Measurements from ENCODE around the gene ADA. TPM values are rescaled to one million over a fixed set of nuclear protein-coding genes. Genes with fewer than 3 reads are reported as not detected.
"Not testable (repeated sequence)": the region's sequence is repeated elsewhere in the genome, so short reads cannot be mapped to it uniquely, and the experiment has no call there.

The ADA gene
- polyA plus RNA-seq, 1 donor: 6.0 TPM

DNA sequence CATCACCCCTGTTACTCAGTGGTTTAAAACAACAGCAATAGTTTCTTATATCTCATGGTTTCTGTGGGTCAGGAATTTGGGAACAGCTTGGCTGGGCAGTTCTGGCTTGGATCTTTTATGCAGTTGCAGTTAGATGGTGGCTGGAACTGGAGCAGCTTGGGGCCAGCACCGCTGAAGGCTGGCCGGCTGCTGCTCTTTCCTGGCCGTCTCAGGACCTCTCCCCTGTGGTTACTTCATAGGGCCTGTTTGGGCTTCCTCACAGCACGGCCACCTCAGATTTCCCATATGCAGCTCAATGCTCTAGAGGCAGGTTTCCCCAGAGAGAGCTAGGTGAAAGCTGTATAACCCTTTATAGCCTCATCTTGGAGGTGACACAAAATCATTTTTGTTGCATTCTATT lies 53.6 kb downstream of the ADA start:
- no peak for DNase-seq

DNA sequence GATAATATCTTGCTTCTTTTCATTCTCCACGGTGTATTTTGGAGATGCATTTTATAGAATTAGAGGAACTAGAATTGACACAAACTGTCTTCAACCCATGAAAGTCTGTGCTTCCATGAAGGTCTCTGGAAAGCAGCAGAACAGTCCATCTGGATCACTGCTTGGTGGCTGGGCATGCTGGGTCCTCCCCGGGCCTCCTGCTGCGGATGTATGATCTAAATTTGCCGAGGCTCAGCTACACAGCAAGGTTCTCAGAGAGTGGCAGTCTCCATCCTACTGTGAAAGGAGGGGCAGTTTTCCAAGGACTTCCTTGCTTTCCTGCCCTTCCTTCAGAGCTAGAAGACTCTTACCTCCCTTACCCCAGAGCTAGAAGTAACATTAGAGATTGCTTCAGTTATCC lies 54.0 kb downstream of the ADA start:
- DNase-seq: no peak

DNA sequence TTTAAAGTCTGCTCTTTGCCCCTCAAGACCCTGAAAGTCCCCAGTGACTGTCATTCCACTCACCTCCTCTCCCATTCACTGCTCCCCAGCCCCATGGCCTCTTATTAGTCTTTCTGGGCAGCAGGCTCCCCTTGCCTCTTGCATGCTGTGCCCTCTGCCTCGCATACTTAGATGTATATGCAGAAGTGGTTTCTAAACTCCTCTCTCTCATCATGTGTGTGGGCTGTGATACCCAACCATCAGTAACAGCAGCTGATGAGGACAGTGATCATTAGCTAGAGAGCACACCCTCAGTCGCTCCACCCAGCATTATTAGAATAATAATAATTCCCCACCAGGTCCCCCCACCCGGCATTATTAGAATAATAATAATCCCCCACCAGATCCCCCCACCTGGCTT lies 54.6 kb downstream of the ADA start:
- no peak for DNase-seq

DNA sequence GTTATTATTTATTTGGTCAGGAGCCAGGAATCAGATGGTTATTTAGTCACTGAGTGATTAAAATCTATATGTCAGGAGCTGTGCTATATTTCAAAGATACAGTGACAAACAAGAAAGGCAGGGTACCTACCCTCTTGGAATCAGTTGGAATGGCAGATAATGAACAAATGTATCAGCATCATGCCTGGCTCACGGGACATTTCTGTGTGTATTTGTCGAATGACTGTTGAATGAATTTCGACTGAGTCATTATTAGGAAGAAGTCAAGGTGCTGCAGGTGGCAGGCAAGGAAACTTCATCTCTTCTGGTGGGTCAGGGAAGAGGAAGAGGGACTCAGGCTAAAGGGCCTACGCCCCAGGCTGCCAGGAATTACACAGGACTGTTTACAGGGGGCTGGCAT lies 55.5 kb downstream of the ADA start:
- no peak for DNase-seq

DNA sequence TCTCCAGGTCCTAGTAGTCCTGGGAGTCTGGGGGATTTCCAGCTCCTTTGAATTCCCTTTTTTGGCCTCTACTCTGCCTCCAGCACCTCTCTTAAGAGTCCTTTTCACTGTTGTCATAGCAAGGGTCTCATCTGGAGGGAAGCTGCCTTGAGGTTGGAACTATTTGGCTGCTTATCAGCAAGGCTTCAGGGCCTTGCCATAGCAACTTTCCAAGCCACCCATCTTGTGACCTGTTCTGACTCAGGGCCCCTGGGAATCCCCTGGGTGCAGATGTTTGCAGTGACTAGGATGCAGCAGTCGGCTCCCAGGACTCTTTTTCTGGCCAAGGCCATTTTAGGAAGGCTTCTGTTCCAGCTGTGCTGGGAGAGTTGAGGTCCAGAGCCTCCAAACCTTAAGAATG lies 56.8 kb downstream of the ADA start:
- no peak for DNase-seq

DNA sequence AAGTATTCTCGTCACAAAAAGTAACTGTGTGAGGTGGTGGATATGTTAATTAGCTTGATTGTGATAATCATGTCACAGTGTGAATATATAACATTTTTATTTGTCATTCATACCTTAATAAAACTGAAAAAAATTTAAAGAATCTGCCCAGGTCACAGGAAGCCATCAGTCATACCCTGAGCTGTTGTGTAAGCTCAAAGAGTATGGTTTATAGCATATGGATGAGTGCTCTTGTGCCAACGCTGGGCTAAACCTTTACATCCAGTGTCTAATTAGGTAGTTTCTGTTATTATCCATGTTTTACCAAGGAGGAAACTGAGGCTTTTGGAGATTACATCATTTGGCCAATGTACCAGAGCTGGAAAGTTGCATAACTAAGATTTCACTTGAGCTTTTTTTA lies 57.7 kb downstream of the ADA start:
- no peak for DNase-seq

DNA sequence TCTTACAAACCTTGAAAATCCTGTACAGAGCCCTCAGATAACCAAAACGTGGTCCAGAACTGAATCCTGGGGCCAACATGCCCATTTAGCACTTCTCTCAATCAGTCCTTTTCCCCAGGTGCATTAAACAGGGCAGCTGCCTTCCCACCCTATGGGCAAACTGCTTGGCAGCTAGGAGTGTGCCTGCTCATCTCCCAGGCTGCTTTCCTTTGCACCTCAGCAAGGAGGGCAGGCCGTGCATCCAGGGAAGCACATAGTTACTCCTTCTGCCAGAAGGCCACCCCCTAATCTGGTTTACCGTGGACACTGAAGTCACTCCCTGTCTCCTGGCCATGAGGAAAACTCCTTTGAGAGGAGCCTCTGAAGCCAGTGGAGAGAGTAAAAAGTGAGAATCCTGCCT lies 59.1 kb downstream of the ADA start:
- DNase-seq: no peak

DNA sequence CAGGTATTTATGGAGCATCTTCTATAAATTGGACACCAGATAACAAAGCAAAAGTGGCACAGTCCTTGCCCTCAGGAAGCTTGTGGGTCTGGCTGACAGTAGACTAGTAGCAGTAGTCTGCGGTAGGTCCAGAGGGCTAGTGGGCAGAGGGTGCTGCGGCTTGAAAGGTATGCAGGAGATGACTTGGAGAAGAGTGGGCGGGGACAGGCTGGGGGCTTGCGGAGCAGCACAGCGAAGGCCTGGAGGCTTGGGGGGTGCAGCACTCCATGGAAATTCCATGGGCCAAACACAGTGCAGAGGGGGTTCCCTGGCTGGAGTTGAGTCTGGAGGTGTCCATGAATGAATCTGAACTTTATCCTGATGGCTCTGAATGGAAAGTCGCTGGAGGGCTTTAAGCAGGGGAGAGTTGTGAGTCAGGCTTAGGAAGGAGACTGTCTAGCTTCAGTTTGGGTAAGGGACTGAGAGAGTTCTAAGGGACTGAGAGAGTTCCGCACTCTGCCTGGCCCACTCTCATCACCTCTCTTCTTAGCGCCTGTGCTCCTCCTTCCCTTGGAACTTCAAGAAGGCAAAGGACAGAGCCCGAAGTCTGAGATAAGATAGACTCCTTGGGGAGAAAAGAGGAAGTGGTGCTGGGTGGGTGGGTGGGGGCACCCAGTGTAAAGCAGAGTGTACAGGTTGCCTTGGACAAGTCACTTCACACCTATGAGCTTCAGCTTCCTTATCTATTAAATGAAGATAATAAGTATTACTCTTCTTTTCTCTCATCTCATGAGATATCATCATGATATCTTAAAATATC lies 60.3 kb downstream of the ADA start:
- DNase-seq: no peak

DNA sequence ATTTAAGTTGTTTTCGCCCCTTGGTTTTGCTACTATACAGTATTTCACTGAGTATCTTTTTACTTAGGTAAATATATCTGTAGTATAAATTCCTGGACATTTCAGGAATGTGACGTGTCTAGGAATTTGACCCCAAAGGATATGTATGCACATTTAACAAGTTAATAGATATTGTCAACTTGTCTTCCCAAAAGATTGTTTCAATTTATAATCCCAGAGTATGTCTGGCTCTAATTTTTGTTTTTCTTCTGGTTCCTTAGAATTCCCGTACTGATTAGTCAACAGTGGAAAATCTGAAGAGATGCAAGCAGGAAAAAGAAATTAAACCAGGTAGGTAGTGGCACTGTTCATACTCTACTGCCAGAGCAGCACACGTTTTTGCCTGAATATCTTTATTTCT lies 62.0 kb downstream of the ADA start:
- no peak for DNase-seq

DNA sequence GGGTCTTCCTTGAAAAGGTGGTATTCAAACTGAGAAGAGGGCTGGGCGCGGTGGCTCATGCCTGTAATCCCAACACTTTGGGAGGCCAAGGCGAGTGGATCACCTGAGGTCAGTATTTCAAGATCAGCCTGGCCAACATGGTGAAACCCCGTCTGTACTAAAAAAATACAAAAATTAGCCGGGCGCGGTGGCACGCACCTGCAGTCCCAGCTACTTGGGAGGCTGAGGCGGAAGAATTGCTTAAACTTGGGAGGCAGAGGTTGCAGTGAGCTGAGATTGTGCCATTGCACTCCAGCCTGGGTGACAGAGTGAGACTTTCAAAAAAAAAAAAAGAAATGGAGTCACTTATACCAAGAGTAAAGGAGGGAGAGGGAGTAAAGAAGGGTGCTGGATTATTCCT lies 63.2 kb downstream of the ADA start:
- not testable (repeated sequence) for DNase-seq

DNA sequence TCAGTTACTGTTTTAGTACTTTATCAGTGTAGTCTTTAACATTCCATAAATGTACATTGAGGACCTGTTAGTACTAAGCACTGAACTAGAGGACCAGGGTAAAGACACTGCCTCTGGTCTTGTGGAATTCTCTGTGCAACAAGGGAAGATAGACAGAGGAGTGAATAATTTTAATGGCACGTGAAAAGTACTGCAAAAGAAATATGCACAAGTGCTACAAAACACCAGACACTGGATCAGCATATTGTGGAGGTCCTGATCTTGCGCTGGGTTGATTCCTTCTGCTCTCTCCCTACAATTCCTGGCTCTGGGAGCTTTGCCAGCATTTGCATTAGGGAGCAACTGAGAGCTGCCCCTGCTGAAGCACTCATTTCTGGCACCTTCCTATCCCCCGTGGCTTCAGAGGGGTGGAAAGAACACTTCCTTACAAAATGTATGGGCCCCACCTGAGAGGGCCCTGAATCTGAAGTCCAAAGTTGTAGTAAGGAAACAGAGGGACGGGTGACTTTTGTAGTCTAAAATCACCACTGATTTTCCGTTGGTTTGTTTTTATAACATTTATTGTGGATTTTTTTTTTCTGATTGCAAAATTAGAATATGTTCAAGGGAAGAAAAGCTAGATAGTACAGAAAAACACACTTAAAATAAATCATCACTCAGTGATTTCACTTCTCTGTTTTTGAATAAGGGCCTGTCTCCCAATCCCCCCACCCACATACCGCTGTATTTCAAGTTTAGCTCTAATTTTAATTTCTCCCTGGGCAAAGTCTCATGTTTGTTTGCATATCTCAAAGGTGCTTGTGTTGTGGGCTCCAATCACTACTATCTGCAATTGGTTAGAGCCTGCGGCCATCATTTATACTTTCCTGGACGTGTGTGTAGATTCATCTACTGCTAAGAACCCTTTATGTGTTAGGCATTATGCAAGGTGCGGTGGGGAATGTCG lies 64.2 kb downstream of the ADA start:
- no peak for DNase-seq

DNA sequence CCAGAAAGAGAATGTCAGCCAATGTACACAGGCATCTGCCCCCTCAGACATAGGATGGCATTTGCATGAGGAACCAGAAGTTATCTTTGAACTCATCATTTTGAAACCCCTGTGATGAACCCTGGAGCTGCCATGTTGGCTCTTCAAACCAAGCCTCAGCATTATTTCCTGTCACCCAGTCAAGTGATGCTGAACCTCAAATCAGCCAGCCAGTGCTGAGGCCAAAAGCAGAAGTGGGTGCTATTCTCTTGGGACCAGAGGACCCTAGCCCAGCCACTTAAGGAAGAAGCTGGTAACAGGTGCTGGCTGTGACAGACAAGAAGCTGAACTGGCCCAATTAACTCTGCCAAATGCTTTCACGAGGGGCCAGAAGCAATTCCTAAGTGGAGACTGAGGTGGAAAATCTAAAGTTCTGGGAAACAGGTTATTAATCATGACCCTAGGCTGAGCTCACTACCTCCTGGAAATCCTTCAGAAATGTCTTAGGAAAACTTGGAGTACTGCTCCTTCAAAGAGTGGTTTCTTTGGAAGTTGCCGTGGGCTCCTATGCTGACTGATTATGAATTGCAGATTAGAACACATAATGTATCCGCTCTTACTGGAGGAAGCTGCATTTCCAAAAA lies 65.1 kb downstream of the ADA start:
- no peak for DNase-seq

DNA sequence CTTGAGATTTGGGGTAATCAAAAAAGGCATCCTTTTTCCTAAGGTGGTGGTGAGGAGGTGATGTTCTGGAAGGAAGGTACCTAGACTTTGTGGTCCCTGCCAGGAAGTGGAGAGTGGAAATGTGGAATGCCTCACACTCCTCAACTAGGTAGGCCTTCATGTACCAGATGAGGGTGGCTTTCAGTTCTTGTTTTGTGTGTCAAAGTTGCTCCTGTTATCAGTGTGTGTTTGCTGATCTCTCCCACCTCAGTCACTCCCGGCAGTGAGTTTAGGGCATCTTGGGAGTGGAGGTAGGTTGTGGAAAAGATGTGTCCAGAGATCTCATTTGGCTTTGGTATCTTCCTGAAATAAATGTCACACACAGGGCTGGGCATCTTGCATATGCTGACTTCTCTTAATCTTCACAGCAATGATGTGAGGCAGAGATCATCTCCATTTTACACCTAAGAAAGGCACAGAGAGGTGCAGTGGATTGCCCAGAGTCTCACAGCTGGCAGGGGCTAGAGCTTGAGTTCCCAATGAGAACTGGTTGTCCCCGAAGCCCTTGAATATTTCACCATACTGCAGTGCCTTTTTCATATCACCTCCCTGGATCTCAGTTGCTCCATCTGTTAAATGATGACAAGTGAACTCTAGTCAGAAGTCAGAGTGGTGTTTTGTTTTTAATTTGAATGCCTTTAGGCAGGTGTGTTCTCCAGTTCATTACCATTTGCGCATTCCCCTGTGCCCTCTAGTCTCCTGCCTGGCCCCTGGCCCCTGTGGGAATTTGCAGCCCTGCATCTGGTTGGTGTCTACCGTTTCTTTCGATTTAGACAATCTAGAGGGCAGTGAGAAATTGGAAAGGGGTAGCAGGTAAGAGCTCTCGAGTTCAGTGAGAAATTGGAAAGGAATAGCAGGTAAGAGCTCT lies 66.2 kb downstream of the ADA start:
- DNase-seq: no peak

DNA sequence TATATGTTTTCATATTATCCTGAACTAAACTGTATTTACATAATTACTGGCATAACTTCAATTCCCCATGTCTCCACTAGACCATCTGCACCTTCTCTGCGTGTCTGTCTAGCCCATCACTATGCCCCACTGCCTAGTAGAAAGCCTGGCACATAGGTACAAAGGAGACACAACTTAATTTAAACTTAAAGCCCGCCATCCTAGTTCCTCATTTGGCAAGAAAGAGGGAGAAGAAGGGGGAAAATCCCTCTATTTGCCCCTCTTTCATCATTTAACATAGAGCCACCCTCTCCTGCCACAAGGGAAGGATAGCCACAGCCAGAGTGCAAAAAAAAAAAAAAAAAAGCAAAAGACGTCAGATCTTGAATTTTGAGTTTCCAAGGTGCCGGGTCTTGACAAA lies 67.3 kb downstream of the ADA start:
- no peak for DNase-seq

DNA sequence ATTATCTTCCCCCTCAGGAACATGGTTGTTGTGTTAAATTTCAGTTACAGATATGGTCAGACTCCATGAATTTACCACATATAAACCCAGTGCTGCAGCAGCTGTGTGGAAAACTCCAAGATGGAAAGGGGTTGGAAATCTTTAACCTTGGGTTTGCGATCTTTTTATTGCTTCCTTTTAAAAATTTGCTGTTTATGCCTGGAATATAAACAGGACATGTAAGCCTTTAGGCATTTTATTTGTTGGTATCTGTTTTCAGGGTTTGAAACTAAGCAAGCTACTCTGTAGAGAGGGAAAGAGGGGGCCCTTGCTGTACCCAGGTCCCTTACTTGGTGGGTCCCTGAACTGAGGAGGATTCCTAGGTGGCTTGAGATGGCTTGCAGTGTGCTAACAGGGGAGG lies 68.3 kb downstream of the ADA start:
- no peak for DNase-seq

DNA sequence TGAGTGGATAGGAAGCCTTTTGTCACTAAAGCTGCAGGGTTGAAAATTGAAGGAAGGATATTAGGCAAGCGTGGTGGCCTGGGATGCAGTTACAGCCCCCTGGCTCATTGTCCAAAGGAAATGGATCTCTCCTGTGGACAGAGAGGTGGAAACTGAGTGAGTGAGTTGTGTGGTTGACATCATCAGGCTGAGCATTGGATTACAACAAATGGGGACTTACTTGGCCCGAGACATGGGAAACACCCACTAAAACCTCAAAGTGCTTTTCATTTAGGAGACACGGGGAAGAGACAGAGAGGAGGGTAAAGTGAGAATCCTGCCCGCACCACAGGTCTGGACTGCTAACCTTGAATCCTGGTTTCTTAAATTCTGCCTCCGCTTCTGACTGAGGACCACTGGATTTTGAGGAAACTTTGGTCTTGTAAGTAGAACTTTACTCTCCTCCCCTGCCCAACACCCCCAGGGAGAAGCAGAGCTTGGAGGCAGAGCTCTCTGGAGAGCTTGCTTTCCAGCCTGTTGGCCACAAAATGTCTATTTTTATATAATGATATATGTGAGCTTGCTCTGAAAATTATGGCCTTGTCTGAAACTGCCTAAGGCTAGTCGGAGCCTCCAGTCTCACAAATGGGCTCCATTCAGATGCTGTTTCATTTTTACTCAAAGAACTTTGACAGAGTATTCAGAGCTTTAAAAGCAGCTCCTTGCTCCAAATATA lies 69.0 kb downstream of the ADA start, which contains the start of gene PKIG:
Gene PKIG (plus strand): TSS at position 269 of the 715 bp plus-strand sequence. CDS start 31,978 bp downstream, outside the sequence.
- DNase-seq: peak; percentile 78

DNA sequence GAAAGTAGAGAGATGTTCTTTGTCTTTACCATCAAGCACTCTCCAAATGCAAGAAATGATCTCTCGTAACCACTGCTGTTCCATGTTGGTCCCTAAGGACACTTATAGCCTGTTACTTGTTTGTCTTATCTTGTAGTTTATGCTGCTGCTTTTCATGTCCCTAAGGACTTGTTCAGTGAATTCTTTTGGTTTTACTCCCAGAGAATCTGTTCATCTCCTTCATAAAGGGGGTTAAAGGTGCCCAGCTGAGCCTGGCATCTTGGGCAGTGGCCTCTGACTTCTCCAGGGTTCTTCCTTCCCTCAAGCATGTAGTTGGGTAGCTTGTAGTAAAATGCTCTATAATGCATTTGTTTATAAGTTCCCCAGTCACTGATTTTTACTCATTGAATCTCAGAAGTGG lies 70.0 kb downstream of the ADA start:
- no peak for DNase-seq

DNA sequence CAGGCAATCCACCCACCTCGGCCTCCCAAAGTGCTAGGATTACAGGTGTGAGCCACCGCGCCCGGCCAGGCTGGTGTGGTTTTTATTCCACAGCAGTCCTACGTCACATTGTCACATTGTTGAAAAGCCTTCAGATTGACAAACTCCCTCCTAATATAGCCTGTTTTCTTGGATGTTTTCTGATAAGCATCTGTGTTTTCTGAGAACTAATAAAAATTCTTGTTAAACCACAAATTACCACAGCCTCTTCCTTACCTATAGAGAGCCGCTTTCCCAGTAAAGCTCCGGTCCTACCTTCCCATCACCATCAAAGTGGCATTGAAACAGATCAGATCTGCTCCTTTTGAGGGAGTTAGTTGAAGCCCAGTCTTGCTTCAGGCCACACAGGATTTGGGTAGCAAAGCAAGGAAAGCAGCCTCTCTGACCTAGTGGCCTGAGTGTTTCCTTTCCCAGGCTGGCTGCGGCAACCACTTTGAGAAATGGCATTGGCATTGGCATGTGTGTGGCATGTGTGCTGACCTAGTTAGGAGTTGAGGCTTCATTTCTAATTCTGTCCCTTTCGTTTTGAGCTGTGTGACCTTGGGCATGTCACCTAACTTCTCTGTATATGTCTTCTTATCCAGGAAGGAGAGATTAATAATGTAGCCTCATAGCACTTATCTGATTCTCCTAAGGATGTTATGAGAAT lies 70.8 kb downstream of the ADA start:
- DNase-seq: no peak

DNA sequence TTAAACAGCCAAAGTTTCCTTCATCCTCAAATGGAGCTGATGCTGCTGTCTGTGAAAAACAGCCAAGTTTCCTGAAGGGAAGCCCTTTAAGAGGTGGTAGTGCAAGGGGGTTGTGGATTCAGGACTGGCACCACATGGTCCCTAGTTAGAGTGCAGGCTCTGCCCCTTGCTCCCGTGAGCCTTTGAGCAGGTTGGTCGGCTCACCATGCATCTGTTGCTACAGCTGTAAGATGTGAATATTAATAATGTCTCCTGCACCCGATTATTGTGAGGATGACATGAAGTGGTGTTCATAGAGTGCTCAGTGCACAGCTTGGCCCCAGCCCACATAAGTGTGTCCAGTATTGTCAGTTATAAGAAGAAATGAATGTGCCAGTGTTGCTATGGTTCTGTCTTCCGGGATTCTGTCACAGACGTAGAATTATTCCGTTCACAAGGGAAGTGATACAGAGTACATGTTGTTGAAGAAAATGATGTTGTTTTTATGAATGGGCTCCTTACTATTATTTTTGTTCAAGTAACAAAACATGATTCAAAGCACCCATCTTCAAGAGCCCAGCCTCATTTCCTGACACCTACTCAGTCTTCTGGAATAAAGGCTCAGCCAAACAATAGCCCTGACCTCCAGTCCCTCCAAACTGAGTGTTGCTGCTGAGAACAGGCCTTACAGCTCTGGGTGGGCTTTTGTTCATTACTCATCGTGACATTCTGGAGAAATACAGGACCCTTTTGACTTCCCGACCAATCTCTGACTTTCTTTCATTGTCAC lies 72.0 kb downstream of the ADA start:
- DNase-seq: no peak

DNA sequence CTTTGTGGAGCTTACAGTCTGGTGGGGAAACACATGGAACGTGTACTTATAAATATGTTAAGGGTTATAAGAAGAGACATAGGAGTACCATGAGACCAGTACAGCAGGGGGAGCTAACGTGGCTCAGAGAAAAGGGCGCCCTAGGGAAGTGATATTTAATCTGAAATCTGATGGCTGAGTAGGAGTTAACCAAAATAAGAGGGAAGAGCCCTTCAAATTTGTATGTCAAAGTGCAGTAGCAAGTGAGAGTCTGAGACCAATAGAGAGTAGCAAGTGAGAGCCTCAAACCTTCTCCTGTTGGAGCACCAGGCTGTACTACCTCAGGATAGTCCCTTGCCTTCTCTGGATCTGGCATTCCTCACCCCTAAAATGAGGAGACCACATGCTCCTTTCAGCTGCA lies 75.2 kb downstream of the ADA start:
- no peak for DNase-seq
